Mesenchymal stem cell (in vitro differentiated cells and primary cell): ENCODE measurements around the gene FUT8.

Source experiments
- DNase-seq: peaks from one replicate; pipeline ENCODE4 v3.0.0-alpha.2; 2013
- H2AFZ ChIP-seq: one replicate; pipeline ENCODE4 v1.6.1; 2013; ENCODE audit warnings: low read depth, mild to moderate bottlenecking, control low read depth, inconsistent platforms, low read length, moderate library complexity
- H2AK5ac ChIP-seq: 2 replicates; pipeline ENCODE4 v1.6.1; 2013; ENCODE audit warnings: low read length, moderate library complexity, mild to moderate bottlenecking, inconsistent platforms; ENCODE audit not compliant: severe bottlenecking
- H2BK120ac ChIP-seq: one replicate; pipeline ENCODE4 v1.6.1; 2013; ENCODE audit warnings: low read depth, mild to moderate bottlenecking, inconsistent platforms, low read length, moderate library complexity
- H2BK12ac ChIP-seq, 2 experiments: one replicate each; pipeline ENCODE4 v1.6.1; 2013; ENCODE audit warnings: inconsistent platforms in 2 of 2, low read length in 2 of 2, mild to moderate bottlenecking in 2 of 2, moderate library complexity in 2 of 2, control low read depth in 1 of 2
- H2BK15ac ChIP-seq: one replicate; pipeline ENCODE4 v1.6.1; 2013; ENCODE audit warnings: mild to moderate bottlenecking, low read depth, inconsistent platforms; ENCODE audit not compliant: poor library complexity, severe bottlenecking
- H2BK5ac ChIP-seq: 2 replicates; pipeline ENCODE4 v1.6.1; 2013; ENCODE audit warnings: low read depth, mild to moderate bottlenecking, low read length, control low read depth, inconsistent platforms; ENCODE audit not compliant: poor library complexity, severe bottlenecking
- H3K14ac ChIP-seq, 2 experiments: one replicate each; pipeline ENCODE4 v1.6.1; 2013; ENCODE audit warnings: inconsistent platforms in 2 of 2, low read length in 2 of 2, control low read depth in 1 of 2, mild to moderate bottlenecking in 1 of 2, moderate library complexity in 1 of 2
- H3K18ac ChIP-seq, 2 experiments: one replicate each; pipeline ENCODE4 v1.6.1; 2013; ENCODE audit warnings: inconsistent platforms in 2 of 2, low read length in 2 of 2, control low read depth in 1 of 2, low read depth in 1 of 2, mild to moderate bottlenecking in 1 of 2
- H3K23ac ChIP-seq, 2 experiments: one replicate each; pipeline ENCODE4 v1.6.1; 2013; ENCODE audit warnings: inconsistent platforms in 2 of 2, low read length in 2 of 2, mild to moderate bottlenecking in 2 of 2, moderate library complexity in 2 of 2, control low read depth in 1 of 2
- H3K27ac ChIP-seq: 2 replicates; pipeline ENCODE4 v1.5.1; 2013; ENCODE audit warnings: mild to moderate bottlenecking, moderate library complexity, low read length, control low read depth, inconsistent platforms; ENCODE audit not compliant: poor library complexity, severe bottlenecking
- H3K27me3 ChIP-seq, 2 experiments: 2 replicates each; pipeline versions ENCODE4 v1.6.1 to v1.7.0; 2013; ENCODE audit warnings: low read length in 2 of 2, mild to moderate bottlenecking in 2 of 2, moderate library complexity in 2 of 2, control low read depth in 1 of 2, inconsistent platforms in 1 of 2; ENCODE audit not compliant: control insufficient read depth in 1 of 2, insufficient read depth in 1 of 2
- H3K36me3 ChIP-seq, 2 experiments: 2 replicates each; pipeline versions ENCODE4 v1.6.1 to v1.7.0; 2013; ENCODE audit warnings: low read length in 2 of 2, control low read depth in 1 of 2, inconsistent platforms in 1 of 2, low read depth in 1 of 2, mild to moderate bottlenecking in 1 of 2; ENCODE audit not compliant: insufficient read depth in 2 of 2, control insufficient read depth in 1 of 2
- H3K4ac ChIP-seq, 2 experiments: one replicate each; pipeline ENCODE4 v1.6.1; 2013; ENCODE audit warnings: inconsistent platforms in 2 of 2, low read length in 2 of 2, mild to moderate bottlenecking in 2 of 2, moderate library complexity in 2 of 2, control low read depth in 1 of 2, low read depth in 1 of 2
- H3K4me1 ChIP-seq: 2 replicates; pipeline ENCODE4 v1.6.1; 2013; ENCODE audit warnings: low read depth, low read length, control low read depth; ENCODE audit not compliant: control insufficient read depth, insufficient read depth
- H3K4me2 ChIP-seq: 2 replicates; pipeline ENCODE4 v1.6.1; 2013; ENCODE audit warnings: low read length, mild to moderate bottlenecking, inconsistent platforms; ENCODE audit not compliant: poor library complexity, severe bottlenecking
- H3K4me3 ChIP-seq, 2 experiments: 2 replicates each; pipeline versions ENCODE4 v1.5.1 to v1.7.0; 2013; ENCODE audit warnings: low read length in 2 of 2, mild to moderate bottlenecking in 2 of 2, control low read depth in 1 of 2, low read depth in 1 of 2; ENCODE audit not compliant: insufficient read depth in 1 of 2
- H3K79me1 ChIP-seq: replicated peaks from 2 replicates; pipeline ENCODE4 v1.6.1; 2013; ENCODE audit warnings: mild to moderate bottlenecking, control low read depth, low read length, inconsistent platforms; ENCODE audit not compliant: poor library complexity, severe bottlenecking
- H3K9ac ChIP-seq: 2 replicates; pipeline ENCODE4 v1.7.0; 2013; ENCODE audit warnings: mild to moderate bottlenecking, low read length, moderate library complexity
- H3K9me3 ChIP-seq: 2 replicates; pipeline ENCODE4 v1.7.0; 2013; ENCODE audit warnings: mild to moderate bottlenecking, low read length; ENCODE audit not compliant: control insufficient read depth
- H4K8ac ChIP-seq: one replicate; pipeline ENCODE4 v1.6.1; 2013; ENCODE audit warnings: inconsistent platforms, mild to moderate bottlenecking, low read length, moderate library complexity
- H4K91ac ChIP-seq: one replicate; pipeline ENCODE4 v1.6.1; 2013; ENCODE audit warnings: mild to moderate bottlenecking, low read length, inconsistent platforms
- WGBS: methylation state at CpG from one replicate; pipeline ENCODE4 v1.1.7; 2013; ENCODE audit warnings: mixed read lengths; 5-methylcytosine and 5-hydroxymethylcytosine counted together

FUT8 gene

DNA sequence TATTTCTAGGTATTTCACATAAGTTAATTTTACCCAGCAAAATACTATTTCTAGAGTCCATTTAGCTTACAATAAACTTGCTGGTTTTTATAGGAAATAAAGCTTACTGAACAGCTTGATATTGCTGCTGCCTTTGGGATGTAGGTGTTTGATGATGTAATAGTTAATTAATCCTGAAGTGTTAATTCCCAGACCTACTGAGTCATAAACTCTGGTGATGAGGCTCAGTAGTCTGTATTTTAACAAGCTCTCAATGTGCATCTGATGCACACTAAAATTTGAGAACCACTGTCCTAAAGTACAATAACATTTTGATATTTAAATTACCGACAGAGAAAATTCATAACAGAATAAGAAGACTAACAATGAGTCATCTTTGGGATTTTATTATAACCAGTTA lies 168.4 kb downstream of the FUT8 start:
- no peak overlapping the region for H2BK15ac ChIP-seq
- H3K4me1 ChIP-seq = no peaks in the 10 kb centered on the region
- H3K4me2 ChIP-seq = no peak overlapping the region
- no peak overlapping the region for H2BK12ac ChIP-seq
- no peak overlapping the region for H2BK120ac ChIP-seq
- no peak overlapping the region for H3K4me3 ChIP-seq
- no peaks in the 10 kb centered on the region for H3K27me3 ChIP-seq
- no peak overlapping the region for H3K23ac ChIP-seq
- H3K9me3 ChIP-seq = no peaks in the 10 kb centered on the region
- H4K8ac ChIP-seq = no peak overlapping the region
- H3K36me3 ChIP-seq = peaks cover 0 to 6% of the 10 kb centered on the region in 2 experiments
- H3K79me1 ChIP-seq = peaks cover 3% of the 10 kb centered on the region
- H4K91ac ChIP-seq = no peak overlapping the region
- no peak overlapping the region for H3K9ac ChIP-seq
- H3K27ac ChIP-seq = no peak overlapping the region
- 100% methylated on average over 1 of the region's 1 CpG for WGBS
- H3K18ac ChIP-seq = no peak overlapping the region
- no peak overlapping the region for H3K14ac ChIP-seq
- no peak overlapping the region for H2AFZ ChIP-seq
- no peak overlapping the region for H2BK5ac ChIP-seq
- DNase-seq = no peak
- H2AK5ac ChIP-seq = no peak overlapping the region
- no peak overlapping the region for H3K4ac ChIP-seq

DNA sequence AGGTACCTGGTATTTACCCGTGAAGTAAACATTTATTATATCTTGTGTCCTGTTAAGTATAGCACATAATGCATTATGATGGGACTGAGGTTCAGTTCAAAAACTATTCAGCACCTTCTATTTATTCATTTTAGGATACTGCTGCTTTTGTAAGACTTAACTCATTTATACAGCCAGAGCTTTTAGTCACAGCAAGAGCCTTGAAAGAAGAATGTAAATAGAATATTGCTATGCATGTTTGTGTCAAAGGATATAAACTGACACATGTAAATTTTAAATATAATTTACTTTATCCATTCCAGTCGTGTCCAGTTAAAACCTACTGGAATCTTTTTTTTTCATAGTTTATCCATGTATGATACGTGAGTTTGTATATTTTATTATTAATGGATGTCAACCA lies 168.8 kb downstream of the FUT8 start:
- H2BK120ac ChIP-seq = no peak overlapping the region
- no peak overlapping the region for H3K4me3 ChIP-seq
- no peak overlapping the region for H3K4ac ChIP-seq
- H2BK15ac ChIP-seq = no peak overlapping the region
- H2AFZ ChIP-seq = no peak overlapping the region
- no peak overlapping the region for H3K23ac ChIP-seq
- H3K79me1 ChIP-seq = peaks cover 3% of the 10 kb centered on the region
- H2BK12ac ChIP-seq = no peak overlapping the region
- WGBS = no CpG with 5 or more reads among the region's 3 CpGs
- DNase-seq = no peak
- H3K9me3 ChIP-seq = no peaks in the 10 kb centered on the region
- H3K36me3 ChIP-seq = peaks cover 0 to 2% of the 10 kb centered on the region in 2 experiments
- no peak overlapping the region for H3K14ac ChIP-seq
- H3K4me2 ChIP-seq = no peak overlapping the region
- no peaks in the 10 kb centered on the region for H3K27me3 ChIP-seq
- no peak overlapping the region for H2BK5ac ChIP-seq
- H3K9ac ChIP-seq = no peak overlapping the region
- H4K8ac ChIP-seq = no peak overlapping the region
- H2AK5ac ChIP-seq = no peak overlapping the region
- H4K91ac ChIP-seq = no peak overlapping the region
- no peak overlapping the region for H3K18ac ChIP-seq
- H3K27ac ChIP-seq = no peak overlapping the region
- no peaks in the 10 kb centered on the region for H3K4me1 ChIP-seq

DNA sequence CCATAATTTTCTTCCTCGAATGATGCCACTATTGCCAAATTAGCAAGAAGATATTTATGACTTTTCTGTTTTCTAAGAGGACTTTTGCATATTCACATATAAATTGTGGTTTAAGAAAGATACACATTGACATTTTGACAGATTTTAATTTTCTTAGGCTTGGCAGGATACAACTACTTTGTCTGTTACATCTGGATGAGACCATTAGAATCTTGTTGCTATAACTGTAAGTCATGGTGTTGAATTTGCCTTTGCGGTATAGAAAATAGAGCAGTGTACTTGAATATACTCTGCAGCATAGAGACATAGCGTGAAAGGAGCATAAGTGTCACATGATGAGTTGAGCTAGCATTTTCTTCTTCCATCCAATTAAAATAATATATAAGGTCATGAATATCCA lies 169.3 kb downstream of the FUT8 start:
- Histone ChIP-seq H3K4me1 (no peaks in the 10 kb centered on the region), H3K79me1 (peaks cover 2% of the 10 kb centered on the region), H2BK12ac (no peak overlapping the region), H3K23ac (no peak overlapping the region), H3K4ac (no peak overlapping the region), H3K9ac (no peak overlapping the region), H3K4me3 (no peak overlapping the region), H3K4me2 (no peak overlapping the region), H3K9me3 (no peaks in the 10 kb centered on the region), H3K36me3 (no peaks in the 10 kb centered on the region), H4K91ac (no peak overlapping the region), H4K8ac (no peak overlapping the region), H2AFZ (no peak overlapping the region), H3K18ac (no peak overlapping the region), H2AK5ac (no peak overlapping the region), H2BK15ac (no peak overlapping the region), H3K27ac (no peak overlapping the region), H3K14ac (no peak overlapping the region), H3K27me3 (no peaks in the 10 kb centered on the region), H2BK120ac (no peak overlapping the region), H2BK5ac (no peak overlapping the region)
- DNase-seq = no peak
- WGBS = 90% methylated on average over 1 of the region's 3 CpGs

DNA sequence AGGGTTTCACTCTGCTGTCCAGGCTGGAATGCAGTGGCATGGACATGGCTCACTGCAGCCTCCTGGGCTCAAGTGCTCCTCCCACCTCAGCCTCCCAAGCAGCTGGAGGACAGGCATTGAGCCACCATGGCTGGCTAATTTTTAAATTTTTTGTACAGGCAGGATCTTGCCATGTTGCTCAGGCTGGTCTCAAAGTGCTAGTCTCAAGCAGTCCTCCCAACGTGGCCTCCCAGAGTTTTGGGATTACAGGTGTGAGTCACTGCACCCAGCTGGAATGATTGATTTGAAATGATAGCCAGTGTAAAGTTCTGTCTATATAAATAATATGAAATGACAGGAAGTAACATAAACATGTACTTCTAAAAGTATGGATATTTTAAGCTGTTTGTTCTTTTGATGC lies 172.7 kb downstream of the FUT8 start:
- Histone ChIP-seq H3K79me1 (peaks cover 2% of the 10 kb centered on the region), H2BK12ac (no peak overlapping the region), H2AK5ac (no peak overlapping the region), H2BK15ac (no peak overlapping the region), H3K9ac (no peak overlapping the region), H2BK120ac (no peak overlapping the region), H3K27me3 (no peaks in the 10 kb centered on the region), H3K4me3 (no peak overlapping the region), H2BK5ac (no peak overlapping the region), H3K14ac (no peak overlapping the region), H3K4me1 (no peaks in the 10 kb centered on the region), H3K23ac (no peak overlapping the region), H3K4me2 (no peak overlapping the region), H4K8ac (no peak overlapping the region), H2AFZ (no peak overlapping the region), H4K91ac (no peak overlapping the region), H3K27ac (no peak overlapping the region), H3K36me3 (peaks cover 0 to 4% of the 10 kb centered on the region in 2 experiments), H3K9me3 (no peaks in the 10 kb centered on the region), H3K18ac (no peak overlapping the region), H3K4ac (no peak overlapping the region)
- DNase-seq = no peak
- 70% methylated on average over 1 of the region's 1 CpG for WGBS
